Stimulated activated naive CD4-positive, alpha-beta T cell treated with Interleukin-2 at 50 U/mL for 16 hours (primary cell): ENCODE data around the gene MALRD1.

Experiments
- DNase-seq: peaks from one replicate; lab custom pipeline; 2025; lab: John Stamatoyannopoulos, UW

MALRD1 gene

DNA sequence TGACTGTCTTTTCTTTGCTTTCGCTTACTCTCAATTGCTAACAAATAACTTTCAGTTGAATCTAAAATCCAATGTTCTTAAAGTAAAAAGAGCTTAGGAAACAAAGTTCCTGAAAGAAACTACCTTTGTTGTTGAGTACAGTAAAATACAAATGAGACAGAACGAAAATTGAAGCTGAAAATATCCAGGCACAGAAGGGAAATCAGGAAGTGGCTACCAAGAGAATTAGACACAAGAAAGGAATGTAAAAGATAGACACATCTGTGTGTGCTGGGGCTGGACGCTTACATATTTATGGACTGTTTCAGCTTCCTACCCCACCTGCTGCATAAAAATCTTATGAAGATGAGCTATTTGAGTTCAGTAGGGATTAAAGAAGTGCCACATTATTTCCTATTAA, 606.0 kb downstream of the MALRD1 start:
- no peak for DNase-seq

DNA sequence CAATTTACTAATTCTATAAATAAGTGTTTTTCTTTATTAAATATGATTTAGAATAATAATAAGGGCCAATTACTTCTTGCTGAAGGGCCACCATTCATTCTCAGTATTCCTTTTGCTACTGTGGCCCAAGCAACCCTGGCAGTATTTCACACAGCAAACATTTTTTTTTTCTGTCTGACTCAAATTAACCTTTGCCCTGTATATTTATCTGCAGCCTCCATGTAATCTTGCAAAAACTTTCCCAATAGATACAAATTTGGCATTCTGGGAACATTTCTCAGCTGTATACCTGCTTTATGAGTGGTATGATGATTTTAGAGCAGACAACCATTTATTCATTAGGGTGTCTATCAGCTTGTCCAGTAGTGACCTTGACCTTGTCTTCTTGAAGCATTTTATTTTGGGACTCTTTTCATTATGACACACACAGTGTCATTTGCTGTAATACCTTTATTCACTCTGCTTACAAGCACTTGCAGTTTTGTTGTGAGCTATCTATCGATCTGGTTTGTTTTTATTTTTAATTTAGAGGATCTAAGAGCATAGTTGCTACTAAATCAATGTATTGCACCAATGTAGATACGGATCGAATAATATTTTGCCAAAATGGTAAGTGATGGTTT, 607.9 kb downstream of the MALRD1 start:
- DNase-seq: no peak

DNA sequence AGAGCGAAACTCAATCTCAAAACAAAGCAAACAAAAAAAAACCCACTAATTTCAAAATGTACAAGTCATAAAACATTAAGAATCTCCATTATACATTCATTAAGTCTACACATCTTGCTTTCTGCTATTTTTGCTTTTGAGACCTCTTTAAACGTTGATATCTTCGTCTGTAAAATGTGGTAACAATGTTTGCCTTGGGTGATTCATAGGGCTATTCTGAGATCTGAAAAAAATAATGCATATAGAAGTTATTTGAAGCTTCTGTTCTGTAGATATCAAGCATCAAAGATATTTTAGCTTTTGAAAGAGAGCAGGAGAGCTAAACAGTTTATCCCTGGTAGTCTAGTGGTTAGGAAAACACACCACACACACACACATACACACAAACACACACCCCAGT, 609.5 kb downstream of the MALRD1 start:
- no peak for DNase-seq

DNA sequence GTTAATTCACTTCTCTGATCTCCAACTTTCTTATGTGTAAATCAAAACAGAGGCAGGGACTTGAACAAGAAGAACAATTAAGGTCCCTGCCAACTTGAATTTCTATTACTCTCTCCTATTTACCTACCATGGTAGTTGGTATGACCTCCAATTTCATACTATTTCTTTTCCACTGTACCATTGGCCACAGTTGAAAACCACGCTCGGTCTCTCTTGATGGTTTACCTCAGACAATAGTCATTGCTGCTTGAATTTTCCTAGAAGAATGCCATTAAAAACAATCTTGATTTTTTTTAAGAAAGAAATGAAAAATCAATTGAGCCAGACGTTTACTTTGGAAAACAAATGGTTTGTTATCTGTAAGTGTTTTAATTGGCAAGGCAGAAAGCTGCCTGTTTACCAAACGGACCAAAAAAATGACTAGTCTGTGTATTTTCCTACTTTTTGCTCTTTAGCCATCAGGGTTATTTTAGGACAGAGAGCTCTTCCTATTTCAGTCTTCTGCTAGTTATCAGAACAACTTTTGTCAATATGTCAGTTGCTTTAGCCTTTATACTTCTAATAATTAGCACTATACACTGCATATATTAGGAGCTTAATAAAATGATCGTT, 610.1 kb downstream of the MALRD1 start:
- DNase-seq: no peak

DNA sequence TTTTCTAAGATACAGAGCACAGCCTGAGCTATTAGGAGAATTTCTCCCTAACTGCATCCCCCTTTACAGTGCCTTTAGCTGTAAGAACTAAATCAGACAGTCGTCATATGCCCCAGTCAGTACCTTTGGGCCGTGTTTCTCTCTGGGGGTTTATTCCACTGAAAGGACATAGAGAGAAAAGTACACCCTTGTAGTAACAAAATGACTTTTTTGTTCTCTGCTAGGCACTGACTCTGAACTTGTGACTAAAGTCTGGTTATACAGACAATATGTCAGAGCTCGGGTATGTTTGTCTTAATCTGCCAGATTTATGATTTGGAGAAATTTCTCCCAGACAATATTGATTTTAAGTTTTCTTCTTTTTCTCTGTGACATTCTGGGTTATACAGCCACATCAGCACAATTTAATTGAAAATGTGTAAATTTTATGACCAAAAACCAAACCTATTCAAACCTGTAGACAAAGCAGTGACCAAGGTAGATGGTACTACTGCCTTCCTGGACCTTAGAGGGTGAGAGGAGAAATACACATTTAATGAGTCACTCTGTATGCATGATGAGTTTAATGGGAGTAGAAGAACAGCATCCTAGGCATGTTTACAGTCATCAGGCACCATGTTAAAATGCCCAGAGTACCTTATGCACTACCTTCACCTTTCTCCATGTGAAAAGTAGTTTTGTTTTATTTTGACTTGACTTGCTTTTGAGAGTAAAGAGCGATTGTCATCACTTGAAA, 611.5 kb downstream of the MALRD1 start:
- DNase-seq: no peak

DNA sequence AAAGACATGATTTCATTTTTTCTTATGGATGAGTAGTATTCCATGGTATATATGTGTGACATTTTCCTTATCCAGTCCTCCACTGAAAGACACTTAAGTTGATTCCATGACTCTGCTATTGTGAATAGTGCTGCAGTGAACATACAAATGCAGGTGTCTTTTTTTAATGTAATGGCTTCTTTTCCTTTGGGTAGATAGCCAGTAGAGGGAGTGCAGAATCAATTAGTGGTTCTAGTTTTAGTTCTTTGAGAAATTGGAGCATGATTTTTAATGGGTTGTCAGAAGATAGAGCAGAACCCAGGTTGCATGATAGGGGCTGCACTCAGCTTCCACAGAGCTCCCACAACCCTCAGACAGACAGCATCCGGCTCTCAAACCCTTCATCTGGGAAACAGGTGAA, 614.7 kb downstream of the MALRD1 start:
- no peak for DNase-seq

DNA sequence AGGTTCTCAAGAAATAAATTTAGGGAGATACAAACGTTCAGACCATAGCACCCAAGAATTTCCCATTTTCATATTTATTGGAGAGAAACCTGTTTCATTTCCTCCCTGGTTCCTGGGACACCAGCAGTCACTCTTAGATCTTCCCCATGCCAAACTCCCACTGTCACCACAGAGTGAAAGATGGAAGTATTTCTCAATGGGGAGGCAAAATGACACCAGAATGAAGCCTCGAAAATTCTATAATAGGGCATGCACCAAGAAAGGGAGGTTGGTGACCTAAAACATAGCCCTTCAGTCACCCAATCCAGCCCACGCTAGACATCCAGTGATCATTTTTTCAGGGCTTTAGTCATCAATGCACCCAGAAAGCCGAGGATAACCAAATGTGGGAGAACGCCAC, 619.5 kb downstream of the MALRD1 start:
- no peak for DNase-seq

DNA sequence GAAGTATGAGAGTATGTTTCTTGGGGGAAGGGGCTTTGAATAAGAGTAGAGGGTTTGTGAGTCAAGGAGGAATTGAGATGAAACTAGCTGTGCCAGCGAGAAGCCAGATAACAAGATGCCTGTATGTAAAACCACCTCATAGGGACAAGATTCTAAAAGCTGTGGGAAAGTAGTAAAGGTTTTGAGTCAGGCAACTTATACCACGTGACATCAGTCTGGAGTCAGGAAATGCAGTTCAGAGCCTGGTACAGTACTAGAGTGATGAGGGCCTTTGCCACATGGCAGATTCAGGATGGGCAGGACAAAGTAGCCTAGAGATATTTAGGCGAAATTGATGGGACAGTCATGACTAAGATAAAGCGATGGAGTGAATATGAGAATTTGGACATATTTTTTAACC, 627.5 kb downstream of the MALRD1 start:
- DNase-seq: no peak

DNA sequence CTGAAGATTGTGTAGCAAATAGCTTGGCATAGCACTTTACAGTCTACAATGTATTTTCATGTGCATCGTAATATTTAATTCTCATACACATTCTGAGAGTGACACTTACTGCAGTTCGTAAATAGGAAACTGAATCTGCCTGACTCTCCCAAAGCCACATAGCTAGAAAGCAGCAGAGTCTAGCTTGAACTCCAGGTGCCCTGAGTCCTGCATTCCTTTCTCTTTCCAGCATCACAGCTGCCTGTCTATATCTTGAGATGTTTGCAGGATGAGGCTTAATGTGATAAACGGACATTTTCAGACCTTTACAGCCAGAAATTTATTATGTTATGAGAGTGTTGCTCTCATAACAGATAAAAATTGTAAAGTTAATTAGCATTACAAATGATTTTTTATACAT, 634.8 kb downstream of the MALRD1 start:
- DNase-seq: no peak

DNA sequence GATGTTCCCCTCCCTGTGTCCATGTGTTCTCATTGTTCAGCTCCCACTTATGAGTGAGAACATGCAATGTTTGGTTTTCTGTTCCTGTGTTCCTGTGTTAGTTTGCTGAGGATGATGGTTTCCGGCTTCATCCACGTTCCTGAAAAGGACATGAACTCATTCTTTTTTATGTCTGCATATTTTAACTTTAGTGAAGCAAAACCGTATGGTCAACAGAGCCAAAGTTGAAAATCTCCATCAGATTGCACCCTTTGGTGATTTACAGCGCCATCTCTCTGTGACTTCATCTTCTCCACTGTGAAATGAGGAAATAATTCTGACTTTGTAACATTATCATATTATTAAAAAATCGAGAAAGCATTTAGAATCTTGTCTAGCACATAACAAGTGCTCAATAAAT, 635.4 kb downstream of the MALRD1 start:
- no peak for DNase-seq

DNA sequence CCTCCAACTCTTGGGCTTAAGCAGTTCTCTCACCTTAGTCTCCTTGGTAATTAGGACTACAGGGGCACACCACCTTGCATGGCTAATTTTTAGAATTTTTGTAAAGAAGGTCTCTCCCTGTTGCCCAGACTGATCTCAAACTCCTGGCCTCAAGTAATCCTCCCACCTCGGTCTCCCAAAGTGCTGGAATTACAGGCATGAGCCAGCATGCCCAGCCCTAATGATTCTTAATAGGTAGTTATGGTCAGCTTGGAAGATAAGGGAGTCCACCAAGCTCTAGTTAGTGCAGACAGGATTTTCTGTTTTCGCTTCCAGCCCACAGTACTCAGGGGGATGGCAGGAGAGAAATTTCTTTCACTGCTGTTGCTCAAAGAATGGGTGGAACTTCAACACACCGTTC, 639.7 kb downstream of the MALRD1 start:
- DNase-seq: no peak

DNA sequence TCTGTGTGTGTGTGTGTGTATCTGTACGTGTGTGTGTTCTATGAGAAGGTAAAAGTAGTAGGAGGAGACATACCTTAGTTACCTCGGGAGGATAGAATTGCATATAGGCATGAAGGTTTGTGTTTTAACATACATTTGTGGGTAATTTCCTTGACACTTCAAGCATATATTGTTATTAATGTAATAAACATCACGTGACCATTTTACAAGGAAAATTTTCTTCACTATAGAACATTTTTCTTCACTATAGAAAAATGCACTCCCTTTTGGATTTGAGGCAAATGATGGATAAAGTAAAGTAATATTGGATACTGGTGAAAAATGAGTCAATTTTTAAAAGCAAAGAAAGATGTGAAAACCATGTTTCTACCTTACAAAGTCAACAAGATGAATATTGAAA, 640.6 kb downstream of the MALRD1 start:
- no peak for DNase-seq

DNA sequence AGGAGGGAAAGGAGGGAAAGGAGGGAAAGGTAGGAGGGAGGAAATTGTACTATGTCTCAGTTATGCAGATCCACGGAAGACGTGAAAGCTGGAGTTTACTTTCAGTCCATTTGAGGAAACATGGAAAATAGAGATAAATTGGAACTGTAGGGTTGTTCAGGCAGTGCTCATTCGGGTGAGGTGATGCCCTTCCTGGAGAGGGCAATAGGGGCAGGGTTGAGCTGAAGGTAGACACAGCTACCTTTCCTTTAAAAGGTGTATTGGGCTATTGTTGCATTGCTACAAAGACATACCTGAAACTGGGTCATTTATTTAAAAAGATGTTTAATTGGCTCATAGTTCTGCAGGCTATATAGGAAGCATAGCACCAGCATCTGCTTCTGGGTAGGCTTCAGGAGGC, 650.7 kb downstream of the MALRD1 start:
- DNase-seq: no peak

DNA sequence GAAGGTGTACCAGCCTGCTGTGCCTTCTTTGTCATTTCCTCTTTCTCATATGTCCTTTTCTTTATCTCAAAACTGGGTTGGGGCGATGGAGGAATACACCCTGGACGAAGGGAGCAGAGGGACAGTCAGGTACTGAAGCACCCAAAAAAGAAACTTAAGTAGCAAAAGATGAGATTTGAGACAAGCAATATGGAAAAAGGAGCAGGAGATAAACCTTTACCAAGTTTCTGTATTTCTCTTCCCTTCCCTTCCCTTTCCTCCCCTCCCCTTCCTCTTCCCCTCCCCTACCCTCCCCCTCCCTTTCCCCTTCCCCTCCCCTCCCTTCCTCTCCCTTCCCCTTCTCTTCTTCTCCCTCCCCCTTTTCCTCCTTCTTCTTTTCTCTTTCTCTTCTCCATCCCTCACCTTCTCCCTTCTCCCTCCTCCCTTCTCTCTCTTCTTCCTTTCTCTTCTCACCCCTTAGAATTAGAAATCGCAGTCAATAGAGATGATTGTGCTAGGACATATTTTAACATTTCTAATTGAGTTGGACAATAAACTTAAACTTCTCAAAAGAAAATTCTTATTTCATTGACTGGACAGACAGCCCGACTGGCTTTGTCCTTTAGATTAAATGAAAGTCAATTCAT, 652.9 kb downstream of the MALRD1 start:
- no peak for DNase-seq

DNA sequence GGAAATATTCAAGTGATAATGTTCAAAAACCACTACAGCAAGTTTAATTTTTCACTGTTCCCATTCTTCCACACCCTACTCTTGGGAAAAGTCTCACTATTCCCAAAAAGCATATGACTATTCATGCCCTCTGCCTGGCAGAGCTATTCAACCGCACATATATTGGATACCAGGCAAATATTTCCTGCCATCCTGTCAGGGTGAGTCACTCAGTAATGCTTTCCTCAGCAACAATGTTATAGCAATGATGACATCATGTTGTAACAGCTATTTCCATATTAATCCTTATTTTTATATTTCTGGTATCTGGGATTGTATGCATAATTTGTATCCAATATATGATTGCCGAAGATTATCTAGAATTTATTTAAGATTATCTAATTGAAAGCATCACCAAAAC, 653.6 kb downstream of the MALRD1 start:
- no peak for DNase-seq

DNA sequence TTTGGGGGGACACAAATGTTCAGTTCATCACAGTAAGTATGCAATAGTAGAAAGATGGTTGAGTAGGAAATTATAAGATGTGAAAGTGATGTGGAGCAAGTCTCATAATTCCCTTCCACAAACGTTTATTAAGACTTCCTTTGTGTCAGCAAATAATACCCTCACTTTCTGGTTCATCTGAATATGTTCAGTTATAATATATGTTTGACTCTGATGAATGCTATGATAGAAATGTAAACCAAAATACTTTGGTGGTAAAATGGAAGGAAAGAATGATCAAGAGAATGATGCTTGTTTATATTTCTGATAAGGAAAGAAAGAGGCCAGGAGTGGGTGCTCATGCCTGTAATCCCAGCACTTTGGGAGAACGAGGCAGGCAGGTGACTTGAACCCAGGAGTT, 655.9 kb downstream of the MALRD1 start:
- no peak for DNase-seq

DNA sequence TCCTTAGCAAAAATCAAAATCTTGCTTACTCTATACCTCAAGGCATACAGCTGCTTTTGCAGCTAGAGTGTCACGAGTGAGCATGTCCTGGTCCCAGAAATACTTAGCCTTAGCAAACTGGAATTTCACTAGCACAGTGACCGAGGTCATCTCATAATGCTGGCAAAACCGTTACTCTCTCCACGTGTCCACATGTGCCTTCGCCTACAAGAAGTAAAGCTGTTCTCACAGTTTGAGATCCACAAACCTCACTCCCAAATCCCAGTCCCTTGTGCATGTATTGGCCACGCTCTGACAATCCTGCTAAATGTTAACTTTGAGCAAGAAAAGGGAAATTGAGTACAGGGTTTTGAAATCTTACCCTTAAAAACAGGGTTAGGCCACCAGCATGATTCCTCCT, 656.6 kb downstream of the MALRD1 start:
- no peak for DNase-seq

DNA sequence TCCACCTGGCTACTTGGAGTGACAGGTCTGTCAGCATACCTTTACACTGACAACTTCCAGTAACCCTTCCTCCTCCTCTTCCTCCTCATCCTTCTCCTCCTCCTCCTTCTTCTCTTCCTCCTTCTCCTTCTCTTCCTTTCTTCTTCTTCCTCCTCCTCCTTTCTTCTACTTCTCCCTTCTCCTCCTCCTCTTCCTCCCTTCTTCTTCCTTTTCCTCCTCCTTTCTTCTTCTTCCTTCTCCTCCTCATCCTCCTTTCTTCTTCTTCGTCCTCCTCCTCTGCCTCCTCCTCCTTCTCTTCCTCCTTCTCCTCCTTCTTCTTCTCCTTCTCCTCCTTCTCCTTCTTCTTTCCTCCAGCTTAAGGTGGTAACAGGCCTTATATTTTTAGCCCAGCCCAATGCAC, 658.3 kb downstream of the MALRD1 start:
- DNase-seq: no peak

DNA sequence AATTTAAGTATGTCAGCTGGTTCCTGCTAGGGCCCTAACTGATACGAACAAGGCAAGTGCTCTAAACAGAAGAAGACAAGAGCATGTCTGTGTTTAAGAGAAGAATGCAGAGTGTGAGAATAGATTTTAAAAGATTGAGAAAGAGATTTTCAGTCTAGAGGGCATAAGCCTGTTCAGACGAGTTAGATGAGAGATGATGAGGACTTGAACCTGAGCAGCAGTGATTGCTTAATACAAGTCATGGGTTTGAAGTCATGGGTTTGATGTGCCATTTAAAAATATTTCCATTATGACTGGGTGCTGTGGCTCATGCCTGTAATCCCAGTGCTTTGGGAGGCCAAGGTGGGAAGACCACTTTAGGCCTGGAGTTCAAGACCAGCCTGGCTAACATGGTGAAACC, 658.8 kb downstream of the MALRD1 start:
- no peak for DNase-seq

DNA sequence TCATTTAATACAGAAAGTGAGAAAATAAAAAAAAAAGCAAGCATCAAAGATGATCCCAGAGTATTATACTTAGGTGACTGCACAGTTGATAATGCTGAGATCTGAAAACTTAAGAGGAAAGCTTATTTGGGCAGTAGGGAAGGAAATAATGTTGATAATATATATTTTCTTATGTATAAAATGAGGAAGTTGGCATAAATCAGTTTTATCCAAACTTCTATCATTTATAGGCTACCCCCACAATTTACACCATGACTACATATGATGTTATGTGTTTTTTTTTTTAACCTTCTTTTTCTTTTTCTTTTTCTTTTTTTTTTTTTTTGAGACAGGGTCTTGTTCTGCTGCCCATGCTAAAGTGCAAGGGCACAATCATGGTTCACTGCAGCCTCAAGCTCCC, 659.4 kb downstream of the MALRD1 start:
- DNase-seq: no peak

DNA sequence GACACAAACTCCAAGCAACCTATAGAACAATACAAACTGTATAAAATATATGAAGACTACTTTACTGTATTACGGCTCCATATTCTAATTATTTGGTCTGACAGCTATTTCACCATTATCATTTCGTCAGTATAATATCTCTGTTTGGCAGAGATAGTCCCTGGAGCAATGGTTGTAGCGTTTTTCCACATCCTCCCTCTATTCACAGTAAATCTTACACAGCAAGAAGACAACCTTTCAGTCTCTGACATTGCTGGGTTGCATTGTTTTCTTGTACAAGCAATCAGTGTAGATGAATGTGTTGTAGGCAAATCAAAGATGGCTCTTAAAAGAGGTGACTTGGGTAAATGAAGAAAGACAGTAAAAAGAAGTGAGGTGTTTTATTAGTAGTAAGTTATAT, 662.0 kb downstream of the MALRD1 start:
- DNase-seq: no peak

DNA sequence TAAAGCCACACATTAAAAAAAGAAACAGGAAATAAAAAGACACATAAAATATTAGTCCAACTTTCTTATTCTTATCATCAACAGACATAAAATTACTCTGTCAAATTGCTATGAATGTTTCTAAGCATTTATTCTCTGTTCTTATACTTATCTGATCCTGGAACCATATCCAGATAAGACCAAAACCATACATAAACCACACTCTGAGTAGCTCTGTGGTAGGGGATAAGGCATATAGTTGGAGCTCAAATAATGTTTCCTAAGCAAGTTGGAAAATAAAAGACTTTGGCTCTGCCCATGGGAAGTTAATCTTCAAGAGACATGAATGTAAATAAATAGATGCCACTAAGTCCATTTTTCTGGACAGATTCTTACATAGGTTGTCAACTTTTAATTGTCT, 664.6 kb downstream of the MALRD1 start:
- no peak for DNase-seq

DNA sequence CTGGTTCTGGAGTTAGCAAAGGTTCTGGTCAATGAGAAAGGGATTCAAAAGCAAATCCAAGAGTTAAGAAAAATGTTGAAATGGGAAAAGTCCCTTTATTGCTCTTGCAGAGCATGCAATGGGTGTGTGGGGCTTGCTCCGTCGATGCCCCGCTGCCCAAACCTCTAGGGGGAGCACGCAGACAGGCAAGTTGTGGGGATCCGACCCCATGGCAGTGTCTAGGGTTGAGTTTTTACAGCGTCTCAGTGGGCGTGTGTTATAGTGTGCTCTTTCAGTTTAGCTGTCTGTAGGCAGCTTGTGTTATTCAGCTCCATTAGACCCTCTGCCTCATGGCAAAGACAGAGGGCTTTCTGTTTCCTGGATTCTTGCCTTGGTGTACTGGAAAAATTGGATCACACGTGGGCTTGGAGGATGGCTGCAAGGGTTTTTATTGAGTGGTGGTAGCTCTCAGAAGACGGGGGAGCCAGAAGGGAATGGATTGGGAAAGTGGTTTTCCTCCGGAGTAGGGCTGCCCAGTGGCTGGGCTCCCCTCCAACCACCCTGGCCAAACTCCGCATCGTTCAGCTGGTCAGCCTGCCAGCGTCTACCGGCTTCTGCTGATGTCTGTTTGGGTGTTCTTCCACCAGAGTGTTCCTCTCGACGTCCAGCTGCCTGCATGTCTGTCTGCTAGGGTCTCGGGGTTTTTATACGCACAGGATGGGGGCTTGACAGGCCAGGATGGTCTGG, 665.4 kb downstream of the MALRD1 start:
- DNase-seq: no peak
